ENCODE measurements around the gene COL2A1. TPM values are rescaled to one million over a fixed set of nuclear protein-coding genes. Genes with fewer than 3 reads are reported as not detected.
A peak's percentile ranks its signal among the peaks of the same experiment; 100 is the strongest.

COL2A1 gene
- not detected for total RNA-seq

- peak within 1 kb of the TSS; percentile 58 for H3K4me3 Mint-ChIP-seq
- no peaks in the 10 kb centered on the region for H3K36me3 Mint-ChIP-seq (ENCODE audit: low read depth)
- intact Hi-C loops (cut with micrococcal nuclease): loop anchor here (5.0 kb wide), 1 partner anchor 183 kb away; no protein-coding TSS in a partner anchor
- H3K4me1 Mint-ChIP-seq (ENCODE audit: low read depth): peaks cover 29% of the 10 kb centered on the region
- H3K9me3 Mint-ChIP-seq: no peaks in the 10 kb centered on the region
- peak; percentile 46 for DNase-seq
- H3K27ac Mint-ChIP-seq: no peak within 1 kb of the TSS
- H3K27me3 Mint-ChIP-seq (ENCODE audit: low read depth): peaks cover 89% of the 10 kb centered on the region
- CTCF ChIA-PET: interaction anchor here (1.2 to 1.5 kb wide), 2 partner anchors 55 to 263 kb away, joined by 3 read pairs; no protein-coding TSS in a partner anchor
Measured at GRCh38 chr12:48004053-48004941, at the start of gene COL2A1. Gene COL2A1 (minus strand): TSS chr12:48004476. CDS start chr12:48004321, 155 bp downstream.

- CTCF ChIA-PET: interaction anchor here (0.7 to 0.8 kb wide), 2 partner anchors 10 to 39 kb away, joined by 3 to 6 read pairs; no protein-coding TSS in a partner anchor
Measured at GRCh38 chr12:48053883-48054282, 49.6 kb upstream of the COL2A1 start.

GRCh38 chr12:48053122-48053521, 48.8 kb upstream of the COL2A1 start:
- H3K4me3 Mint-ChIP-seq: no peak overlapping the region
- H3K4me1 Mint-ChIP-seq (ENCODE audit: low read depth): no peaks in the 10 kb centered on the region
- intact Hi-C loops (cut with micrococcal nuclease): no loop called here
- CTCF ChIA-PET: interaction anchor here (0.8 kb wide), 1 partner anchor 38 kb away, joined by 3 read pairs; no protein-coding TSS in a partner anchor
- DNase-seq: no peak
- no peak overlapping the region for H3K27ac Mint-ChIP-seq
- peaks cover 9% of the 10 kb centered on the region for H3K36me3 Mint-ChIP-seq (ENCODE audit: low read depth)
- H3K27me3 Mint-ChIP-seq (ENCODE audit: low read depth): no peaks in the 10 kb centered on the region
- H3K9me3 Mint-ChIP-seq: no peaks in the 10 kb centered on the region

More at GRCh38 chr12:48053883-48054282, 49.6 kb upstream of the COL2A1 start:
- DNase-seq: no peak
- Mint-ChIP-seq H3K27me3 (ENCODE audit: low read depth) (no peaks in the 10 kb centered on the region), H3K36me3 (ENCODE audit: low read depth) (peaks cover 15% of the 10 kb centered on the region), H3K4me3 (no peak overlapping the region), H3K4me1 (ENCODE audit: low read depth) (no peaks in the 10 kb centered on the region), H3K27ac (no peak overlapping the region), H3K9me3 (peaks cover under 1% of the 10 kb centered on the region)
- intact Hi-C loops (cut with micrococcal nuclease): no loop called here

GRCh38 chr12:48051681-48052080, 47.4 kb upstream of the COL2A1 start:
- Mint-ChIP-seq H3K36me3 (ENCODE audit: low read depth) (peaks cover 11% of the 10 kb centered on the region), H3K4me1 (ENCODE audit: low read depth) (no peaks in the 10 kb centered on the region), H3K27me3 (ENCODE audit: low read depth) (no peaks in the 10 kb centered on the region), H3K27ac (no peak overlapping the region), H3K4me3 (no peak overlapping the region), H3K9me3 (no peaks in the 10 kb centered on the region)
- intact Hi-C loops (cut with micrococcal nuclease): no loop called here
- no peak for DNase-seq
- CTCF ChIA-PET: interaction anchor here (0.7 to 1.1 kb wide), 3 partner anchors 59 to 113 kb away, joined by 3 read pairs; no protein-coding TSS in a partner anchor

- no peak for DNase-seq
- H3K27ac Mint-ChIP-seq: no peak overlapping the region
- intact Hi-C loops (cut with micrococcal nuclease): no loop called here
- CTCF ChIA-PET: interaction anchor here (0.7 to 1.3 kb wide), 2 partner anchors 87 to 96 kb away, joined by 3 read pairs; partner anchors contain the start of gene TMEM106C
- peaks cover 11% of the 10 kb centered on the region for H3K36me3 Mint-ChIP-seq (ENCODE audit: low read depth)
- no peaks in the 10 kb centered on the region for H3K27me3 Mint-ChIP-seq (ENCODE audit: low read depth)
- no peak overlapping the region for H3K4me3 Mint-ChIP-seq
- no peaks in the 10 kb centered on the region for H3K9me3 Mint-ChIP-seq
- no peaks in the 10 kb centered on the region for H3K4me1 Mint-ChIP-seq (ENCODE audit: low read depth)
Measured at GRCh38 chr12:48050174-48050573, 45.9 kb upstream of the COL2A1 start.

- intact Hi-C loops (cut with micrococcal nuclease): no loop called here
- peaks cover 14% of the 10 kb centered on the region for H3K36me3 Mint-ChIP-seq (ENCODE audit: low read depth)
- DNase-seq: no peak
- H3K27ac Mint-ChIP-seq: no peak overlapping the region
- H3K4me1 Mint-ChIP-seq (ENCODE audit: low read depth): peaks cover 2% of the 10 kb centered on the region
- H3K9me3 Mint-ChIP-seq: no peaks in the 10 kb centered on the region
- CTCF ChIA-PET: interaction anchor here (1.4 kb wide), 1 partner anchor 119 kb away, joined by 3 read pairs; no protein-coding TSS in a partner anchor
- no peak overlapping the region for H3K4me3 Mint-ChIP-seq
- no peaks in the 10 kb centered on the region for H3K27me3 Mint-ChIP-seq (ENCODE audit: low read depth)
Measured at GRCh38 chr12:48045965-48046518, 41.8 kb upstream of the COL2A1 start.

- Mint-ChIP-seq H3K27ac (no peak overlapping the region), H3K4me1 (ENCODE audit: low read depth) (peaks cover 2% of the 10 kb centered on the region), H3K4me3 (no peak overlapping the region), H3K27me3 (ENCODE audit: low read depth) (no peaks in the 10 kb centered on the region), H3K9me3 (no peaks in the 10 kb centered on the region), H3K36me3 (ENCODE audit: low read depth) (peaks cover 14% of the 10 kb centered on the region)
- CTCF ChIA-PET: interaction anchor here (1.4 kb wide), 1 partner anchor 120 kb away, joined by 3 read pairs; no protein-coding TSS in a partner anchor
- DNase-seq: no peak
- intact Hi-C loops (cut with micrococcal nuclease): no loop called here
Measured at GRCh38 chr12:48045061-48045846, 41.0 kb upstream of the COL2A1 start.

- no peak overlapping the region for H3K4me3 Mint-ChIP-seq
- H3K4me1 Mint-ChIP-seq (ENCODE audit: low read depth): peaks cover 2% of the 10 kb centered on the region
- intact Hi-C loops (cut with micrococcal nuclease): no loop called here
- H3K27me3 Mint-ChIP-seq (ENCODE audit: low read depth): no peaks in the 10 kb centered on the region
- H3K36me3 Mint-ChIP-seq (ENCODE audit: low read depth): peaks cover 11% of the 10 kb centered on the region
- H3K9me3 Mint-ChIP-seq: no peaks in the 10 kb centered on the region
- no peak for DNase-seq
- CTCF ChIA-PET: no interaction called here
- peak overlapping the region; percentile 25 for H3K27ac Mint-ChIP-seq
Measured at GRCh38 chr12:48044396-48044795, 40.1 kb upstream of the COL2A1 start.

GRCh38 chr12:48043771-48044170, 39.5 kb upstream of the COL2A1 start:
- peaks cover 11% of the 10 kb centered on the region for H3K36me3 Mint-ChIP-seq (ENCODE audit: low read depth)
- no peaks in the 10 kb centered on the region for H3K9me3 Mint-ChIP-seq
- H3K27me3 Mint-ChIP-seq (ENCODE audit: low read depth): no peaks in the 10 kb centered on the region
- CTCF ChIA-PET: interaction anchor here (0.9 kb wide), 1 partner anchor 10 kb away, joined by 6 read pairs; no protein-coding TSS in a partner anchor
- no peak for DNase-seq
- intact Hi-C loops (cut with micrococcal nuclease): no loop called here
- H3K4me3 Mint-ChIP-seq: no peak overlapping the region
- H3K4me1 Mint-ChIP-seq (ENCODE audit: low read depth): peaks cover 2% of the 10 kb centered on the region
- no peak overlapping the region for H3K27ac Mint-ChIP-seq

- intact Hi-C loops (cut with micrococcal nuclease): no loop called here
- no peaks in the 10 kb centered on the region for H3K27me3 Mint-ChIP-seq (ENCODE audit: low read depth)
- no peaks in the 10 kb centered on the region for H3K9me3 Mint-ChIP-seq
- peaks cover 7% of the 10 kb centered on the region for H3K4me1 Mint-ChIP-seq (ENCODE audit: low read depth)
- peaks cover 8% of the 10 kb centered on the region for H3K36me3 Mint-ChIP-seq (ENCODE audit: low read depth)
- no peak for DNase-seq
- CTCF ChIA-PET: no interaction called here
- H3K27ac Mint-ChIP-seq: no peak overlapping the region
- no peak overlapping the region for H3K4me3 Mint-ChIP-seq
Measured at GRCh38 chr12:48041591-48042423, 37.5 kb upstream of the COL2A1 start.

GRCh38 chr12:48040354-48040753, 36.1 kb upstream of the COL2A1 start:
- no peak for DNase-seq
- no peaks in the 10 kb centered on the region for H3K27me3 Mint-ChIP-seq (ENCODE audit: low read depth)
- H3K9me3 Mint-ChIP-seq: no peaks in the 10 kb centered on the region
- peaks cover 7% of the 10 kb centered on the region for H3K4me1 Mint-ChIP-seq (ENCODE audit: low read depth)
- intact Hi-C loops (cut with micrococcal nuclease): no loop called here
- H3K27ac Mint-ChIP-seq: no peak overlapping the region
- CTCF ChIA-PET: no interaction called here
- peaks cover 8% of the 10 kb centered on the region for H3K36me3 Mint-ChIP-seq (ENCODE audit: low read depth)
- H3K4me3 Mint-ChIP-seq: no peak overlapping the region

Data from activated naive CD4-positive, alpha-beta T cell treated with anti-CD3 and anti-CD28 coated beads for 36 hours (primary cell).